HG03175 (cell line): ENCODE data around the gene RAD21L1.

Experiments used
- ATAC-seq: cut with Tn5 transposase; IDR thresholded peaks from one replicate; pipeline ENCODE4 v1.9.1; 2021; ENCODE audit warnings: mild to moderate bottlenecking, moderate library complexity; ENCODE audit not compliant: unreplicated experiment

RAD21L1 gene

DNA sequence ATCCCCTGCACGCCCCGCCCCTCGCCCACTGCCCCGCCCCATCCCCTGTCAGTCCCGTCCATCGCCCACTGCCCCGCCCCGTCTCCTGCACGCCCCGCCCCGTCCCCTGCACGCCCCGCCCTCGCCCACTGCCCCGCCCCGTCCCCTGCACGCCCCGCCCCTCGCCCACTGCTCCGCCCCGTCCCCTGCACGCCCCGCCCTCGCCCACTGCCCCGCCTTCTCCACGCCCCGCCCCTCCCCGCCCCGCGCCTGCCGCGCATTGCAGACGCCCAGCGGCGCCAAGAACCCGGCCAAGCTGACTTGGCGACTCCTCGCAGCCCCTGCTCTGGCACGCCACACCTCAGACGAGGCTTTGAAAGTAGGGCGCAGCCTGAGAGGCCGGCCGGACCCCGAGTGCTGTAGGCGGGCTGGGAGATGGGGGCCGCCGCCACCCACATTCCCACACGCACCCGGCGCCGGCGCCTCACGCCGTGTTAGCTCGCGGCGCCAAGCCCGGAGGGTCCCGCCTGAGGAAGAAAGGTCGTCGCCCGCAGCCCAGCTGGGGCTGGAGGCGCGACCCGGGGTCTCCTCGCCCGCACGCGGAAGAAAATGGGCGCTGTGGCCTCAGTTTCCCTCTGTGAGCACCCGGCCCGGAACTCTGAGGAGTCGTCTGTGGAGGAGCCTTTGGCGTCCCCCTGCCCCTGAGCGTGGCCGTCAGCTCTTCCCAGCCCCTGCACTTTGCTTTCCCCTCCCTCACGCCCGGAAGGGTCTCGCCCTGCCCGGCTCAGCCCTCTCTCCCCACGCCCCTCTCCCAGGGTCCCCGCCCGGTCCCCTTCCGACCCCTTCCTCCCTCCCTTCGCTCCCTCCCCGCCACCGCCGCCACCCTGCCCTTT, at the start of gene RAD21L1:
RAD21L1 (plus strand) TSS at position 262 of the 872 bp plus-strand sequence. CDS start 2,410 bp downstream, outside the sequence.
- no peak for ATAC-seq

DNA sequence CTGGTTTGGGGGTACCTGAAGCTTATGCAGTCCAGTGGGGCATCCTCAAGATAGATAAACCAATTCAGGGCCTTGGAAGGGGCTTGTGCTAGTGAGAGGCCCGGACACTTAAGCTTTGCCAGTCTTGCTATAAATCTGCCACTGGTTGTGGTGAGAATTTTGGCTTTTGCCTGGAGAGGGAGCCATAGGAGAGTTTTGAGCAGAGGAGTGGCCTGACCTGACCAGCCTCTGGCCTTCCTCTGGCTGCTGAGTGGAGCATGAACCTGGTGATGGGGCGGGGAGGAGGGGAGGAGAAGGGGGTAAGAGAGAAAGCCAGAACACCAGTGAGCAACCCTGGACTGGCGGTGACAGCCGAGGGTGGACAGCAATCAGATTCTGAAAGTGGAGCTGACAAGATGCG, 48.2 kb upstream of the RAD21L1 start:
- ATAC-seq, result no peak

DNA sequence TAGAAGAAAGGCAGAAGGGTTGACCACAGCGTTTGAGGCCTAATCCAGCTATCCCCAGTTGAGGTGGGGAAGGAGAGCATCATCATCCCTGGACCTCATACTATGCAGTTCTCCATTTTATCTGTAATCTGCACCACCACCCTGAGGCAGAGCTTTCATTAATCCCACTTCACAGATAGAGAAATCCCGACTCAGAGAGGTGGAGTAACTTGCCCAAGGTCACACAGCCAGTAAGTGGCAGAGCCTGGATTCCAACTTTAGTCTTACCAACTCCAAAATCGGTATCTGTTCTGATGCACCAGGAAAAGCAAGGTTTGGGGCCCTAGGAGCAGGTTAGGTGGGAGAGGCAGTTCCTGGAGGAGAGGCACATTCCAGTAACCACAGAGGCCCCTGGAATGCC, 47.7 kb upstream of the RAD21L1 start:
- no peak for ATAC-seq

DNA sequence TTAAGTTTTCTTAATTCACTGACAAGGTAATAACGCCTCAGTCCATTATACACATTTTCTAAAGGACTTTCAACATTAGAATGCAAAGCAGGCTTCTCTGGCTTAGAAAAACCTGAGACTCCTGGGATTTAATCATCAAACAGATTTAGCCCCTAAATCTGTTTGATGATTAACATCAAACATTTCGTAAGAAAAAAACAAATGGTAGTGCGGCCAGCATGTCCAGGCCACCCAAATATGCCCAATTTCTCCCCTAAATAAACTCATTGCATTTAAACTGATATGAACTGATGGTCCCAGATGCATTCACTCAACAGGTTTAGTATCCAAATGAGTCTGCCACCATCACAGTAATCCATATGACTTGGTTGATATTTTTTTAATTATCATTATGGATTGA, 47.2 kb upstream of the RAD21L1 start:
- no peak for ATAC-seq

DNA sequence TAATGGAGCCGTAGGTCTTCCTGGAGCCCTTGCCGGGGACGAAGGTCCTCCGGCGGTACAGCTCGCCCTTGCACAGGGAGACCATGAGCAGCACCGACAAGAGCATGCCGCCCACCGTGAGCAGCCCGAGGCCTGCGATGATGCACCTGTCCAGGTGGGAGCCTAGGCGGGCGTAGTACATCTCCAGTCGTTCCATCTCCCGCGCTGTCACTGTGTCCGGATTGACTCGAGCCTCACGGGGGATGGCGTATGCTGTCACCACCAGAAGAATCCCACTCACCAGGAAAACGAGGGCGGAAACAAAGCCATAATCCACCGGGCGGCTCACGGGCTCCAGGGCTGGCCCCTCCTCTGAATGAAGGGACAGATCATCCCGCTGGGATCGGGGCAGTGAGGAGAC, 44.9 kb upstream of the RAD21L1 start:
- ATAC-seq, result no peak

DNA sequence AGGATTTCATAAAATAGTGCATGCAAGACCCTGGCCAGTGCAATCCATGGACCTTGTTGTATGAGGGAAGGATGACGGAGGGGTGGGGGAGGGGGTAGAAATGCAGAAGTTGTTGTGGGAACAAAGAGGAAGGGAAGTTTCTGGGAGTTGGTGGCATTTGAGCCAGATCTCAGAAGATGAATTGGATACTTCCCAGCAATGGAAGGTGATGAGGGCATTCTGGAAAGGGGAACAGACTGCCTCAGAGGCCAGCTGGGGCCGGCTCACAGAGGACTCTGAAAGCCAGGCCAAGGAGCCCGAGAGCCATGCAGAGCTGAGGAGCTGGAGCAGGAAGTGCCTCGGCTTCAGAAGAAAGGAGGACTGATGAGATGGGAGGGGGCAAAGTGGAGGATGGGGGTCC, 43.7 kb upstream of the RAD21L1 start:
- no peak for ATAC-seq

DNA sequence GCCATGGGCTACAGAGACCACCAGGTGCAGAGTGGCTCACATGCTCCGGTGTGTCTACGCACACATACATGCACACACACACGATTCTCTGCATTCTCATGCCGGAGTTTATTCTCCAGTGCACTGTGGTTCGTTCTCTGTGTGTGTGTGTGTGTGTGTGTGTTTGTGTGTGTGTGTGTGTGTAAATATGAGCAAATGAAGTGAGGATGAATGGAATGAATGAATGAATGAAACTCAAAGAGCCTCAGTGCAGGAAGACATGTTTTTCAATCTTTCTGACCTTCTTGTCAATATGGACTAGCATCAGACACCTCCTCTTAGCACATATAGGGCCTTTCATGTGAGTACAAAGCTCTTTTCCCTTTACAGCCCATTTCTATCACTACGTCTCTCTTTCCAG, 42.7 kb upstream of the RAD21L1 start:
- no peak for ATAC-seq

DNA sequence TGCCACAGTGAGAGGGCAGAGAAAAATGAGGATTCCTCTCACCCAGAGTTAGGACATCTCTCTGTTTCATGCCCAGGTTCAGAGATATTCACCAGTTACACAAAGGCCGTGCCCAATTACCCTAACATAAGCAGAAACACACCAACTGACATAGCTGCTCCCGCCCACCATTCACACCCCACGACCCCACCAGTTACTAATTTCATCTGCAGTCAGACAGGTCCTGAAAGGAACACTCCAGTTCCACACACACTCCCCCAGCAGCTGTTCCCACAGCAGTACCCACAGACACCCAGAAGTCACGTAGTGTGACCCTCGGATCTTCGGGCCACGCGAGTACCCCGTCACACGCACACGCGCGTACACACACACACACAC, 41.6 kb upstream of the RAD21L1 start:
- no peak for ATAC-seq

DNA sequence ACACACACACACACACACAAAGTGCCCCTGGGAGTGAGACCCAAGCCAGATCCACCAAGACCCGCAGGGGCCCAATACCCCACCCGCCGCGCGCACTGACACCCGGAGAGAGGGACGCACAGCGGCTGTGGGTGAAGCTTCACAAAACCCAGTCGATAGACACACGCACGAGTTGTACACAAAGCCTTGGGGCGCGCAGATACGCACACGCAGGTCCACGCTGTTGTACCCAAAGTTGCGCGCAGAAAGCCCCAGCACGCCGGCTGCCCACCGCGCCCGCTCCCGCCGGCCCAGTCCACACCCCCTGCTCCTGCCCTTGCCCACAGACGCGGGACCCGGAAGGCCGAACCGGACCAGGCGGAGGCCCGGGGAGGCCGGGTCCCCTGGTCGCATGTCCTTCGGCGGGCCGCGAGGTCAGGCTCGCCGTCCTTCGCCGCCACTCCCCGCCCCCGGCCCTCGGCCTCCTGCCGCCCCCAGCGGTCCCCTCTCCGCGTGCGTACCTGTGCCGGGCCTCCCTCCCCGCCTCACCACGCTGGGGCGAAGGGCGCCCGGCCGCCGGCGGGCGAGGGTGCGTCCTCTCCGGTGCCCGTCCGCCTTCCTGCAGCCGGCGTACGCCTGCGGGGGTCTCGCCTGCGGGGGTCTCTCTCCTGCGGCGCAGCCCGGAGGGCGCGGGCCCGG, 41.1 kb upstream of the RAD21L1 start, which contains the start of gene TMEM74B:
TMEM74B (minus strand) TSS at position 344 of the 678 bp plus-strand sequence. CDS start 1,180 bp downstream, outside the sequence.
- ATAC-seq, result no peak

DNA sequence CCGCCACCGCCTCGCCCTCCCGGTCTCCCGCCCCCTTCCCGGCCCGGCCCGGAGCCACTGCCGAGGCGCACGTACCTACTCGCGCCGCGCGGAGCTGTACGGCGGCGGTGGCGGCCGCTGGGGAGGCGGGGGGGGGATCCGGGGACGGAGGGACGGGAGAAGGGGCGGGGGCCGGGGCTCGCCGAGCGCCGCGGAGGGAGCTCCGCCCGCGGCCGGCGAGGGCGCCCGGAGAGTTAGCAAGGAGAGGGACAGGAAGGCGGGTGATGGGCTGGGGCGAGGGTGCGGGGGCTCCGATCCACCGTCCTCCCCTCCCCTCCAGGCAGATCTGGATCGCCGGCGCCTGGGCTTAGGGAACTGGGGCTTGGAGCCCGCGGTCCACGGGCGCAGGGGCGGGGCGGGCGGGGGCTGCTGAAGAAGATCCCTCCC, 40.5 kb upstream of the RAD21L1 start:
- no peak for ATAC-seq

DNA sequence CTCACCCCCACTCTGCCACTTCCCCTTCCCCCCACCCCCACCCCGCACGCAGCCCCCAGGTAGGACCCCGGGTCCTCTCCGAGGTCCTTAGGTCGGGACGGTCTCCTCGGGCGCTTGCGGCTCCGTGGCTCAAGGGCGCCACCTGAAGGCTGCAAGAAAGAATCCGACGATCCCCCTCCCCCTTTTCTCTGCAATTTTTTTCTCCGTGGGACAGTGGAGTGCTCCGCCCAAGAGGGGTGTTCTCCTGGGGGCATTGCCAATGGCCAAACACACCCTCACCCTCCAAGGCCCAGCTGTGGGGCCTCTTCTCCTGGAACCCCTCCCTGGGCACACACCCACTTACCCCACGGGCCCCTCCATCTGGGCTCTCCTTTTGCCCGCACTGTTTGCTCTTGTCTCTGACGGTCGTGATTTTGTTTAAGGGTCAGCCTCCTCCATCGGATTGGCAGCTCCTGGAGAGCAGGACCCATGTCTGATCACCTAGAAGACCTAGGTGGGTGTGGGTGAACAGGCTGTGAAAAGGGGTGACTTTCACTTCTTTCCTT, 40.0 kb upstream of the RAD21L1 start:
- no peak for ATAC-seq

DNA sequence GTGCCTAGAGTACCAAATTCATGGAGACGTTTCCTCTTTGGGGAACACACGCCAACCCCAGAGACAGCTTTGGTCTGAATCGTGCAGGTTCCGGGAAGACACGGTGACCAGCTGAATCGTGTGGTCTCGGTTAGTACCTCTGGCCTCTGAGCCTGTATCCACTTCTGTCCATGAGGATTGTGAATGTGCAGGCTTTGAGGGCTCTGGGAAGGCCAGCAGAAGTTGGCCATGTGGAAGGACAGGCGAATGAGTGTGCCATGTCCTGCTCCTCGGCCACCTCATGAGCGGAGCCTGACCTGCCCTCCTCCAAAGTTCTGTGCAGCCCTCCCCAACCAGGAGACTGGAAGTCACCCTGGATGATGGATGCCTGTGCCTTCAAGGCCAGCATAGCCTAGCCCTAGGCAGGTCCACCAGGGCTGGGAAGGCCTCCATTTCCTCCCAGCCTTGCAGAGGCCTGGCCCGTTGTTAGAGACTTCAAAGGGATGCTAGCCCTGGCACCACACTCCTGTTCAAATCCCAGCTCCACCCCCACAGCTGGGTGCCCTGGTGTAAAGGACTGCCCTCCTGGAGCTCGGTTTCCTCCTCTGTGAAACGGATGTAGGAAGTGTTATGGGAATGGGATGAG, 39.4 kb upstream of the RAD21L1 start:
- no peak for ATAC-seq

DNA sequence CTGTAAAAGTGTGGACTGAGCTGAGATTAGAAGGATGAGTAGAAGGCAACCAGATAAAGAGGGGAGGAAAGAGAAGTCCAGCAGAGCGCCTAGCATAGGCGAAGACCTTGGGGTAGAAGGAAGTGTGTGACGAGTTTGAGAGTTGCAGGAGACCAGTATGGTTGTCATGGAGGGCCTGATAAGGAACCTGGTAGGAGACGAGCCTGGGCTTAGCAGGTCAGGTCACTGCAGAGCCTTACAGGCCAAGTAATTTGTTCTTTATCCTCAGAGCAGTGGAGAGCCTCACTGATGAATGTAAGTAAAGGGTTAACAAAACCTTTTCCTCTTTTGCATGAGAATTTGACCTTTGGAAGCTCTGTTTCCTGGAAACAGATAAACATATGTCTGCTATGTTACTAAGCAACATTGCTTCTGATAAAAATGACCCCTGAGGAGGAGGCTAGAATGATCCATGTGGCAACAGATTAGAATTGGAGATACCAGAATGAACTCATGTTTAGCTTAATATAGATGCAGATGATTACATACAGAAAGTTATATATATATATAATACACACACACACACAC, 38.2 kb upstream of the RAD21L1 start:
- no peak for ATAC-seq

DNA sequence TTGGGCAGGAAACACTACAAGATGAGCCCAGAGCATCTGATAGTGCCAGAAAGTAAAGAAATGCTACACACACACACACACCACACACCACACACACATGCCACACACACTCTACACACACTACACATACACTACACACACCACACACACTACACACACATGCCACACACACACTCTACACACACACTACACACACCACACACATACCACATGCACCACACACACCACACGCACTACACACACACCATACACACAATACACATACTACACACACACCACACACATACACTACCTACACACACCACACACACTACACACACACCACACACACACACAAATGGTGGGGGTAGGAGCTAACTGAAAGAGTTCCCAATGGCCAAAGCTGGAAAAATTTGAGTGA, 37.5 kb upstream of the RAD21L1 start:
- ATAC-seq, result no peak

DNA sequence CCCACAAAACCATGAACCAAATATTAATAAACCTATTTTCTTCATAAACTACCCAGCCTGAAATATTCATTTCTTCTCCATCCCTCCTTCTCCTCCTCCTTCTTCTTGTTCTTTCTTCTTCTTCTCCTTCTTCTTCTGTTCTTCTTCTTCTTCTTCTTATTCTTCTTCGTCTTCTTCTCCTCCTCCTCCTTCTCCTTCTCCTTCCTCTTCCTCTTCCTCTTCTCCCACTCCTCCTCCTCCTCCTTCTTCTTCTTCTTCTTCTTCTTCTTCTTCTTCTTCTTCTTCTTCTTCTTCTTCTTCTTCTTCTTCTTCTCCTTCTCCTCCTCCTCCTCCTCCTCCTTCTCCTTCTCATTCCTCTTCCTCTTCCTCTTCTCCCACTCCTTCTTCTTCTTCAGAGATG, 36.0 kb upstream of the RAD21L1 start:
- no peak for ATAC-seq

DNA sequence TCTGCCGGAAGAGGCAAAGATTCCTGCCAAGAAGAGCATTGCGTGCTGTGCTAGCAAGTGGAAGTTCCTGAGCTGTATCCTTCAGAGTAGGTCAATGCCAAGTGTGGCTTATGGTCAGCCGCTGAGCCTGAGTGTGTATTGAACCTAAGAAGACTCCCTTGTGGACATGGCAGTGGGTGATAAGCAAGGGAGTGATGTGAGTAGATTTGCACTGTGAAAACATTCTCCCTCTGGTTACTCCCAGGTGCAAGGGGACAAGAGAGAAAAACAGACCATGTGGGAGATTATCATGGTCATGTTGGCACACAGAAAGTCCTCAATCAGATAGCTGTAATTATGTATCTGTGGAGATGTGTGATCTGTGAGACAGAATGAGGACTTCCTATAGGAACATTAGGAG, 35.0 kb upstream of the RAD21L1 start:
- no peak for ATAC-seq

DNA sequence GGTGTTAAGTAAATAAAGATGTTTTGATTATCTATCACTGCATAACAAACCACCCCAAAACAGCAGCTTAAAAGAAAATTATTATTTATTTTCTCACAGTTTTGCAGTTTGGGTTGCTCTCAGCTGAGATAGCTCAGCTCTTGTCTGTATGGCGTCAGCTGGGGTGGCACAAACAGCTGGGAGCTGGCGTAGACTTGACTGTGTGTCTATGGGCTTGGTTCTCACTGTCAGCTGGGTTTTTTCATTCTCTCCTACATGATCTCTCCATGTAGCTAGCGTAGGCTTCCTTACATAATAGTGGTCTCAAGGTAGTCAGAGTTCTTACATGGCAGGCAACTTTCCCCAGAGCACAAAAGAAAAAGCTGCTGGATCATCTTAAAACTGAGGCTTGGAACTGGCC, 34.5 kb upstream of the RAD21L1 start:
- ATAC-seq, result no peak

DNA sequence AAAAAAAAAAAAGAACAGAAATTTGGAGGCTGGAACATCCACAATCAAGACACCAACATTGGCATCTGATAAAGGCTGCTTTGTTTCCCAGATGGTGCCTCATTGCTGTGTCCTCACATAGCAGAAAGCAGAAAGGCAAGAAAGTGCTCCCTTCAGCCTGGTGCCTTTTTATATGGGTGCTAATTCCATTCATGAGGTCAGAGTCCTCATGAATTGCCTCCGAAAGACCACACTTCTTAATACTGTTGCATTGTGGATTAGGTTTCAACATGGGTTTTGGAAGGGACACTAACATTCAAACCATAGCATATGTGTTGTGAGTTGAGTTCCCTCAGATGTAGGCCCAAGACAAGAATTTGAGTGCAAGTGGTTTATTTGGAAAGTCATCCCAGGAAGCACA, 30.6 kb upstream of the RAD21L1 start:
- ATAC-seq, result no peak

DNA sequence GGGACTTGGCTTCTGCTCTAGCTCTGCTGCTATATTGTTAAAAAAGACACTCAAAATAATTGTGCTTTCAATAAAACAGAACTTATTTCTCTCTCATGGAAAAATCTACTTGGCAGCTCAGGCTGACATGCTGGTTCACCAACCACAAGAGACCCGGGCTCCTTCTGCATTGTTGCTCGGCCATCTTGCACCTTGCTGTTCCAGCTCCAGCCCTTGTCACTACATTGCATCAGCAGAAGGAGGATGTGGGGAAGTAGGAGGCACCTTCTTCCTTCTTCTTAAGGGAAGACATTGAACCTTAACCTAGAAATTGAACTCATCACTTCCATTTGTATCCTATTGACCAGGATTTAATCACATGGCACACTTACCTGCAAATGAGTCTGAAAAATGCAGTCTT, 29.2 kb upstream of the RAD21L1 start:
- no peak for ATAC-seq

DNA sequence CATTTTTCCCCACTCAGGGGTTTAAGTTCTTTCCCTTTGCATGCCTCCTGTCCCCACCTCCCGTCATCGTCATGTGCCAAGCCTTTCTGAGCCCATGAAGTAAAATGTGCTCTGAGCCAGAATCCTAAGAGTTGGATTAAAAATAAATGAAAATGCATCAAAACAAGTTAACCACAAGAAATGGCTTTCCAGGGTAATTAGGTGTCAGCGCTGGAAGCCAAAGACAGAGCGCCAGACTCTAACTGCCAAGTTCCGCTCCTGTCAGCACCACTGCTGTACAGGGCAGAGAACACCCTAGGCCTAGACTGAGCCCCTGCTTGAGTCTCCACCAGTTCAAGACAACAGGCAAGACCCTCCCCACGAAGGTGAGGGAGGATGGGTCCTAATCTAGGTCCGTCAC, 28.0 kb upstream of the RAD21L1 start:
- ATAC-seq, result no peak

DNA sequence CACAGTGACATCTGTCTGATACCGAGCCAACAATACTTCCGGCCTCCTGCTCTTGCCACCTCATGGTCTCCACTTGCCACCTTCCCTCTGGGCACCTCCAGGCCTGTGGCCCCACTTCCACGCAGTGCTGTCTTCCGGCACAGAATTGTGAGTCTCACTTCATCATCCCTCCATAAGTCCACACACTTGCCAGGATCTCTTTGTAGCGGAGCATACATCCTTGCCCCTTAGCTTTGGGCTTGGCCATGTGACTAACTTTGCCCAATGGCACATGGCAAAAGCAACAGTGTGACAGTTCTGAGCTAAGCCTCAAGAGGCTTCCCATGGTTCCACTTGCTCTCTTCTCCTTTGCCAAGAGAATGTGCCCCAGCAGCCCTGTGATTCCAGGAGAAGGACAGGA, 27.1 kb upstream of the RAD21L1 start:
- ATAC-seq, result no peak
